SKM-1 (cell line): Measurements from ENCODE around the gene SYTL2.

ENCODE experiments used
- DNase-seq: peaks from one replicate; lab custom pipeline; 2025; ENCODE audit not compliant: unreplicated experiment; lab: John Stamatoyannopoulos, UW

Gene SYTL2

GRCh38 chr11:85732965-85733364 lies 78.0 kb downstream of the SYTL2 start:
- DNase-seq: no peak

- no peak for DNase-seq
Observed at GRCh38 chr11:85726381-85726780, 84.6 kb downstream of the SYTL2 start.

- no peak for DNase-seq
Observed at GRCh38 chr11:85725510-85726258, 85.3 kb downstream of the SYTL2 start.

GRCh38 chr11:85724748-85725465 lies 86.0 kb downstream of the SYTL2 start:
- peak; percentile 19 for DNase-seq

- no peak for DNase-seq
Observed at GRCh38 chr11:85723088-85723487, 87.9 kb downstream of the SYTL2 start.

- DNase-seq: no peak
Observed at GRCh38 chr11:85721191-85721590, 89.8 kb downstream of the SYTL2 start.

GRCh38 chr11:85718991-85719807 lies 91.7 kb downstream of the SYTL2 start:
- DNase-seq: no peak

GRCh38 chr11:85718126-85718943 lies 92.6 kb downstream of the SYTL2 start:
- DNase-seq: no peak

- no peak for DNase-seq
Observed at GRCh38 chr11:85717429-85717828, 93.5 kb downstream of the SYTL2 start.

GRCh38 chr11:85712953-85713352 lies 98.0 kb downstream of the SYTL2 start:
- no peak for DNase-seq

- DNase-seq: no peak
Observed at GRCh38 chr11:85710917-85711316, 100.0 kb downstream of the SYTL2 start.

GRCh38 chr11:85709941-85710702 lies 100.8 kb downstream of the SYTL2 start:
- DNase-seq: no peak

- no peak for DNase-seq
Observed at GRCh38 chr11:85705800-85706199, 105.1 kb downstream of the SYTL2 start.

GRCh38 chr11:85704967-85705366 lies 106.0 kb downstream of the SYTL2 start:
- no peak for DNase-seq

GRCh38 chr11:85699957-85700741 lies 110.8 kb downstream of the SYTL2 start:
- no peak for DNase-seq

- no peak for DNase-seq
Observed at GRCh38 chr11:85698195-85698594, 112.7 kb downstream of the SYTL2 start.

- no peak for DNase-seq
Observed at GRCh38 chr11:85697747-85698146, 113.2 kb downstream of the SYTL2 start.

- DNase-seq: no peak
Observed at GRCh38 chr11:85695546-85695945, 115.4 kb downstream of the SYTL2 start.

GRCh38 chr11:85694385-85694980 lies 116.5 kb downstream of the SYTL2 start:
- no peak for DNase-seq
